ENCODE measurements around the gene FUOM.

- TF ChIP-seq CTCF (IDR thresholded peaks at IDR 0.05; ENCODE audit: insufficient read depth, low read length) = no peak
- TF ChIP-seq POLR2AphosphoS5 (IDR thresholded peaks at IDR 0.05; ENCODE audit: low read depth) = no peak
- TF ChIP-seq REST (IDR thresholded peaks at IDR 0.05; ENCODE audit: insufficient replicate concordance, low read depth) = no peak
- no peak for TF ChIP-seq GABPA (IDR thresholded peaks at IDR 0.05; ENCODE audit: low read depth)
- TF ChIP-seq SPI1 (IDR thresholded peaks at IDR 0.05; ENCODE audit: borderline replicate concordance, low read depth) = no peak
These were observed 5.0 kb upstream of the FUOM start for GRCh38 chr10:133362846-133363245.
